Fibroblast of upper back skin (primary cell): ENCODE measurements around the gene TADA2A.
A peak's percentile ranks its signal among the peaks of the same experiment; 100 is the strongest.
"Not testable (repeated sequence)": the region's sequence is repeated elsewhere in the genome, so short reads cannot be mapped to it uniquely, and the experiment has no call there.

ENCODE experiments used
- DNase-seq: peaks from one replicate; pipeline ENCODE4 v3.0.0-alpha.2; 2013

The TADA2A gene

GRCh38 chr17:37400505-37400904 is 6.2 kb upstream of the TADA2A start:
- DNase-seq = no peak

GRCh38 chr17:37405522-37405921 is 1.2 kb upstream of the TADA2A start:
- not testable (repeated sequence) for DNase-seq

GRCh38 chr17:37405955-37406634 is 591 bp upstream of the TADA2A start:
- no peak for DNase-seq

- DNase-seq = not testable (repeated sequence)
These were observed 1.4 kb downstream of the TADA2A start for GRCh38 chr17:37408145-37408479.

DNA sequence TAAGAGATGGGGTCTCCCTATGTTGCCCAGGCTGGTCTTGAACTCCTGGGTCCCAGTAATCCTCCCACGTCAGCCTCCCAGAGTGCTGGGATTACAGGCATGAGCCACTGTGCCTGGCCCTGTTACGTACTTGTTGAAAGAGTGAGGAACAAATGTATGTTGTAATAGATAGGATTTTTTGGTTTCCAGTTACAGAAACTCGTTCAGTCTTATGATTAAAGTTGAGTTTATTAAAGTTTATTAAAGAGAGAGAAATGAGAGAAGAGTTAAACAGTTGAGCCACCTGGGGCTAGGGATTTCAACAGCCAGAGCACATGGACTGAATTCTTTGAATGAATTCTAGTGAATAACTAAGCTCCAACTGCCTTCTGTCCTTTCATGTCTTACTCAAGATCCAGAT is 3.7 kb downstream of the TADA2A start:
- DNase-seq = no peak

DNA sequence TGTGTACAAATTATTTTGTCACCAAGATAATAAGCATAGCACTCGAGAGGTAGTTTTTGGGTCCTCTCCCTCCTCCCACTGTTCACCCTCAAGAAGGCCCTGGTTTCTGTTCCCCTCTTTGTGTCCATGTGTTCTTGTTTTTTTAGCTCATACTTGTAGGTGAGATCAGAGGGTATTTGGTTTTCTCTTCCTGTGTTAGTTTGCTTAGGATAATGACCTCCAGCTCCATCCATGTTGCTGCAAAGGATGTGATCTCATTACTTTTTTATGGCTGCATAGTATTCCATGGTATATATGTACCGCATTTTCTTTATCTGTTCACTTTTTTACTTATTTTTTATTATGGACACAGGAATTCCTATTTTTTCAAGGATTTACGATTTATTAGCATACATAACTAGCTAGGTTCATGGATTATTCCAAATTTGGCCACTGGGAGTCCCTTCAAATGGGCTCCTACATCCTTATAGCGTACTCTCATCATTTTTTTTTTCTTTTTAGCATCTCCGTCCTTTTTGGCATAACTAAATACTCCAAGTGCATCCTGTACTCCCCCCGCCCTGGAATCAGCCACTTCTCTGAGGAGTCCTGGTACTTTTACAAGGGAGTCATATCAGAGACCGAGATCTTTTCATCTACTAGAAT is 7.3 kb downstream of the TADA2A start:
- DNase-seq = no peak

DNA sequence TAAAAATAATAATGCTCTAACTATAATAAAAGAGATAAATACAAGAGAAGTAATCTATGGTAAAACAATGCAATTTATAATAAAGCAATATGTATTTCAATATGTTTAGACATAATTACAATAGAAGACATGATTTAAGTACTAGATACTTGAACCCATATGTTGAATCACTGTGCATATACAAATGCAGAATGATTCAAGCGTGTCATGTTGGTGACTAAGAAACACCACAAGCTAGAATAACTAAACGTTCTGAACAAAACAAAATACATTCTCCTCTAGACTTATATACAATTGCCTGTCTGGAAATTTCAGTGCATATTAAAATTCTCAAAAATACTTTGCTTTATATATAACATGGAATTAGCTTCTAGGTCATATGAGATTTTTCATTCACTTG is 11.2 kb downstream of the TADA2A start:
- DNase-seq = no peak

GRCh38 chr17:37422971-37423625 is 16.4 kb downstream of the TADA2A start:
- no peak for DNase-seq

GRCh38 chr17:37425268-37425667 is 18.6 kb downstream of the TADA2A start:
- no peak for DNase-seq

GRCh38 chr17:37429039-37429438 is 22.4 kb downstream of the TADA2A start:
- no peak for DNase-seq

DNA sequence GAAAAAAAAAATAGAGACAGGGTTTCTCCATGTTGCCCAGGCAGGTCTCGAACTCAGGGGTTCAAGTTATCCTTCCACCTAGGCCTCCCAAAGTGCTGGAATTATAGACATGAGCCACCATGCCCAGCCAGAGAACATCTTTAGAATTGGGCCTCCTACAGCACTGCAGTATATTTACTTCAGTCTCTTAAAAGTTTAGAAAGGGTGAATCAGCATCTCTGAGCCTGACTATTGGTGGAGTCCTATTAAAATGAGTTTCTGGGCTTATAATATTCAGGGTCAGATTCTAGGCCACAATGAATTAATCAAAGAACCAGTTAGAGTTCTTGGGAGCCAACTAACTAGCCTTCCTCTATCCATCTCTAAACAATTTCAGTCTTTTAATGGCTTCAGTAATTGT is 22.8 kb downstream of the TADA2A start:
- no peak for DNase-seq

GRCh38 chr17:37430051-37430627 is 23.5 kb downstream of the TADA2A start:
- peak; percentile 58 for DNase-seq

GRCh38 chr17:37432671-37433070 is 26.0 kb downstream of the TADA2A start:
- DNase-seq = no peak

DNA sequence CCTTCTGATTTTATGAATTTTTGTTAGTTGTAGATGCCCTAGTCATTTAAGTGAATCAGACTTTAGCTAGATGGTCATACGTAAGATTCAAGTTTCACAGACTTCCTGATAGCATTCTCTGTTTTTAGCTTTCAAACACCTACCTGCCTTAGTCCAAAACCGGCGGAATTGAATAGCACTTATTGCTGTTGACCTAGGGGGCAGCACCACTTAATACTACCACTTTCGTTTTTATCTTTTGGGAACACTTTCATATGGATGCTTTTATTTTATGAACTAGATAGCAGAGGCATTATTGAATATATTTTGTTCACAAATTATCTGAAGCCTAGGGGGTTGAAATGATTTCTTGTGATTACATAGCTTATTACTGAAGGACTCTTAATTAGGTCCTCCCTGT is 31.5 kb downstream of the TADA2A start:
- DNase-seq = no peak

GRCh38 chr17:37440424-37440823 is 33.7 kb downstream of the TADA2A start:
- no peak for DNase-seq

DNA sequence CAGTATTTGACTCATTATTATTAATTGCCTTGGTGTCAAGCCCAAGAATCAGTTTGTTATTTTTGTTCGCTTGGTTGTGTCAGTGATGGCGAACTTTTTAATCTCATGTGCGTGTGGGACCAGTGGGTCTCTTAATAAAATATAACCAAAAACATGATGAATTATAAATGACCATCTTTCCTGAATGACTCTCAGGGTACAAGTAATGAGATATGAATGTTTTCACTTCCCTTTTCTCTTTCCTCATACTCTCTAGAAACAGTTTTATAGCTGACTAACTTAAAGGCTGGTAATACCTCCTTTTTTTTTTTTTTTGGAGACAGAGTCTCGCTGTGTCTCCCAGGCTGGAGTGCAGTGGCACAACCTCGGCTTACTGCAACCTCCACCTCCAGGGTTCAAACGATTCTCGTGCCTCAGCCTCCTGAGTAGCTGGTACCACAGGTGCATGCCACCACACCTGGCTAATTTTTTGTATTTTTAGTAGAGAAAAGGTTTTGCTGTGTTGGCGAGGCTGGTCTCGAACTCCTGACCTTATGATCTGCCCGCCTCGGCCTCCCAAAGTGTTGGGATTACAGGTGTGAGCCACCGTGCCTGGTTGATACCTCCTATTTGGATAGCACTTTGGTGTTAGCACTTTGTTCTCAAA is 34.8 kb downstream of the TADA2A start:
- DNase-seq = not testable (repeated sequence)

DNA sequence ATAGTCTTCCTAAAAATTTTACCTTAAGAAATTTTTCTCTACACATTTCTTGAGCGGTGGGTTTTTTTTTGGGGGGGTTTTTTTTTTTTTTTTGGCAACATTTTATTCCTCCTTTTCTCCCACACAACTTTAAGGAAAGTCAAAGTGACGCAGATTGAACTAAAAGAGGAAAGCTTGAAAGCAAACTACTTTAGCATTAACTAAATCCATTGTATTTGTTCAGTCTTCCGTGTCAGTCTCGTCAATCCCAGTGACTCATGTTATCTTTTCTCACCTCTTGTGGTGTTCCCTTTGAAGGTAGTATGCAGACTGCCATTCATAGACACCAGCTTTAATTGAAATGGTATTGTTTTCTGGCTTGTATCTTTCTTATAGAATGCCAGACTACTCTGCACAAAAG is 39.3 kb downstream of the TADA2A start:
- no peak for DNase-seq

GRCh38 chr17:37447641-37448040 is 41.0 kb downstream of the TADA2A start:
- peak; percentile 31 for DNase-seq

DNA sequence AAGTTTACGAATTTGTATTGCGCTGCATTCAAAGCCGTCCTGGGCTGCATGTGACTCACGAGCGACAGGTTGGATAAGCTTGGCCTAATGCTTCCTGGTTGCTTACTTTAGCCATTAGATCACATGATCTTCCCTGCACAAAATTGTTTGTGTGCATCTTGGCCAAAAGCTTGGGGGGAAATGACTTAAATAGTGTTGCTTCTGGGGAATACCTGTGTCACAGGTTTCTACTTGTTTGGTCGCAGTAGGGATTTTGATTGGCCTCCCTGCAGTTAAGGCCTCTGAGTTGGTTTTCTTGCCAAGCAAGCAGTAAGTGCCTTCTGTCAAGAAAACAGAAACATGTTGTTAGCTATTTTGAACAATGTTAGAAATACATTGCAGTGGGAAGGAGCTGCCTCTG is 43.4 kb downstream of the TADA2A start:
- DNase-seq = no peak

DNA sequence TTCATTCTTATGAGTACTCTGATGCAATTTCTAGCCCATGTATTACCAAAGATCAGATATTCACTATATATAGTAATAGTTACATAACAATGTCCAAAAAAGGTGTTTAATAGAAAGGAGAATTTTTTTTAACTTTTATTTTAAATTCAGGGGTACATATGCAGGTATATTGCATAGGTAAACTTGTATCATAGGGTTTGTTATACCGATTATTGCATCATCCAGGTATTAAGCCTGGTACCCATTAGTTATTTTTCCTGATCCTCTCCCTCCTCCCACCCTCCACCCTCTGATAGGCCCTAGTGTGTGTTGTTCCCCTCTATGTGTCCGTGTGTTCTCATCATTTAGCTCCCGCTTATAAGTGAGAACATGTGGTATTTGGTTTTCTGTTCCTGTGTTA is 51.1 kb downstream of the TADA2A start:
- not testable (repeated sequence) for DNase-seq

- DNase-seq = peak; percentile 81
These were observed 52.1 kb downstream of the TADA2A start for GRCh38 chr17:37458805-37459204.

DNA sequence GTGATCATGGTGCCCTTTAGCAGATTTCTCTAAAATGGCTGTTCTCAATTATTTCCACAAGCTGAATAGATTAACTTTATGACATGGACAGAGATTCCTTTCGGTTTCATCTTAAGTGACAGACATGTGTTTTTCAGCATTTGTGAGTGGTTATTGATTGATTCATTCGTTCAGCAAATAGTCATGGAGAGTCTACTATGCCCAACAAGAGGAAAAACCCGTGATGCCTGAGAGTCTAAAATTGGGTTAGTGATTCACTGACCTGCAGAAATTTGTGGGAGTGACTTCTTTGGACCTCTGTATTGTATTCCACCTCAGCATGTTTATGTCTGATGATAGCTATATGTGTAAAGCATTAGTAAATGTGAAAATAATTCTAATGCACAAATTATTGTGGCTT is 55.0 kb downstream of the TADA2A start:
- DNase-seq = peak; percentile 10

DNA sequence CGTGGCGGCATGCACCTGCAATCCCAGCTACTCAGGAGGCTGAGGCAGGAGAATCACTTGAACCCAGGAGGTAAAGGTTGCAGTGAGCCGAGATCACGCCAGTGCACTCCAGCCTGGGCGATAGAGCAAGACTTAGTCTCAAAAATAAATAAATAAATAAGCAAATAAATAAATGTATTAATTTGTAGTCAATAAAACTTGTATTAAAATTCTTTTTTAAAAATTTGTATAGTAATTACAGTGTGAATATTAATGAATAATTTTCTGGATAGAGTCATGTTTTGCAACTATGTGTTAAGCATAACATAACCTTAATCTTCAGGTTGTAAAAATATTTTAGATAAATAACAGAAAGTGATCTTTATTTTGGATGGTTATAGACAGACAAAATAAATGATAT is 55.8 kb downstream of the TADA2A start:
- DNase-seq = no peak

GRCh38 chr17:37463039-37463438 is 56.4 kb downstream of the TADA2A start:
- DNase-seq = no peak
